Transverse colon (tissue), 4 donors: Measurements from ENCODE around the gene STRA6. TPM values are rescaled to one million over a fixed set of nuclear protein-coding genes. Genes with fewer than 3 reads are reported as not detected.

ENCODE experiments used
- DNase-seq: peaks from one replicate; pipeline ENCODE4 v3.0.0-alpha.2; 2019
- H3K27ac ChIP-seq, 4 donors: fragments of 200-600 bp; sonication (generic); 2 replicates each; pipeline ENCODE4 v1.5.1; 2016 to 2018; ENCODE audit warnings: inconsistent platforms in 4 of 4
- H3K27me3 ChIP-seq: fragments of 200-600 bp; sonication (generic); 2 replicates; pipeline ENCODE4 v1.5.1; 2017; ENCODE audit warnings: inconsistent platforms
- H3K36me3 ChIP-seq, 4 donors: fragments of 200-600 bp; sonication (generic); 2 replicates each; pipeline ENCODE4 v1.5.1; 2017 to 2019; ENCODE audit warnings: inconsistent platforms in 4 of 4
- H3K4me1 ChIP-seq, 4 donors: fragments of 200-600 bp; sonication (generic); 2 replicates each; pipeline ENCODE4 v1.5.1; 2017 to 2020; ENCODE audit warnings: inconsistent platforms in 4 of 4
- H3K4me3 ChIP-seq, 4 donors: fragments of 200-600 bp; sonication (generic); 1 replicate in 1 of 4; 2 replicates in 3 of 4; pipeline versions ENCODE4 v1.5.1 to v1.6.1; 2017 to 2019; ENCODE audit warnings: inconsistent platforms in 4 of 4
- H3K9me3 ChIP-seq, 2 donors: fragments of 200-600 bp; sonication (generic); 2 replicates each; pipeline ENCODE4 v1.5.1; 2017 to 2019; ENCODE audit warnings: inconsistent platforms in 2 of 2
- CTCF ChIP-seq, 5 experiments: fragments of 200-600 bp in 3 of 5; fragments of 450-650 bp in 2 of 5; sonication (generic) in 3 of 5; IDR thresholded peaks; 1 replicate in 2 of 5; 2 replicates in 3 of 5; pipeline ENCODE4 v1.5.1; 2016 to 2017; ENCODE audit warnings: antibody characterized with exemption in 5 of 5, inconsistent platforms in 3 of 5, mild to moderate bottlenecking in 2 of 5, moderate library complexity in 1 of 5
- EP300 ChIP-seq: sonication (generic); formaldehyde crosslinking; IDR thresholded peaks from one replicate; pipeline ENCODE4 v1.6.1; 2017; ENCODE audit warnings: antibody characterized with exemption, low read depth
- POLR2A ChIP-seq: fragments of 450-650 bp; IDR thresholded peaks from one replicate; pipeline ENCODE4 v1.6.1; 2016; ENCODE audit warnings: antibody characterized with exemption, mild to moderate bottlenecking, moderate library complexity
- POLR2AphosphoS5 ChIP-seq, 3 donors: sonication (generic); formaldehyde crosslinking; IDR thresholded peaks; one replicate each; pipeline ENCODE4 v1.6.1; 2016; ENCODE audit warnings: antibody characterized with exemption in 3 of 3
- WGBS, 2 donors: methylation state at CpG; one replicate each; pipeline ENCODE4 v1.1.5; 2018; ENCODE audit warnings: low coverage in 1 of 2; 5-methylcytosine and 5-hydroxymethylcytosine counted together
- in situ Hi-C, 4 donors: fragments of 200-750 bp; cut with MboI; loops; one replicate each; pipeline versions ENCODE4 v1.15.0 to v1.15.1; 2017; ENCODE audit warnings: low sequenced_read_pairs in 3 of 4, low pct_ligation_motif_present in 1 of 4, low pct_unique_long_range_greater_than_20kb in 1 of 4
- intact Hi-C: fragments of 100-400 bp; cut with DNase I; formaldehyde crosslinking; loops from one replicate; pipeline ENCODE4 v1.15.1; 2023; ENCODE audit warnings: low total_unique reads
- total RNA-seq, 4 donors: library from RNA; depleted of rRNA; stranded (reverse); fragments of >200 nt; gene quantifications; one replicate each; pipeline ENCODE4 v1.1.0, GENCODE V29; 2016

Gene STRA6
- not detected for total RNA-seq

- DNase-seq, result no peak
- intact Hi-C loops, result no loop called here
- no peaks in the 10 kb centered on the region for H3K36me3 ChIP-seq
- H3K4me1 ChIP-seq, result peaks cover 0 to 4% (median 0%) of the 10 kb centered on the region in 4 donors
- no peaks in the 10 kb centered on the region for H3K9me3 ChIP-seq
- no peak within 1 kb of the TSS for H3K4me3 ChIP-seq
- H3K27ac ChIP-seq, result no peak within 1 kb of the TSS
- in situ Hi-C loops, result no loop called here
- no peaks in the 10 kb centered on the region for H3K27me3 ChIP-seq
- TF ChIP-seq CTCF (IDR thresholded peaks at IDR 0.05), result no peak
- TF ChIP-seq POLR2A, result no peak
- TF ChIP-seq EP300, result no peak
- no peak for TF ChIP-seq POLR2AphosphoS5 (IDR thresholded peaks at IDR 0.05)
- WGBS, 2 donors, result 68 to 74% methylated on average over 4 to 24 of the region's 26 CpGs
Measured at GRCh38 chr15:74202452-74203401, at the start of gene STRA6. Gene STRA6 (minus strand): TSS chr15:74202787. CDS start chr15:74202267, 520 bp downstream.

- intact Hi-C loops, result no loop called here
- Histone ChIP-seq H3K36me3 (no peaks in the 10 kb centered on the region), H3K4me3 (no peak overlapping the region), H3K27me3 (no peaks in the 10 kb centered on the region), H3K4me1 (no peaks in the 10 kb centered on the region), H3K27ac (no peak overlapping the region), H3K9me3 (no peaks in the 10 kb centered on the region)
- in situ Hi-C loops, result no loop called here
- no peak for DNase-seq
- TF ChIP-seq POLR2A (no peak), CTCF (IDR thresholded peaks at IDR 0.05) (no peak), POLR2AphosphoS5 (IDR thresholded peaks at IDR 0.05) (no peak), EP300 (no peak)
- 74 to 77% methylated on average over 4 to 6 of the region's 6 CpGs for WGBS, 2 donors
Measured at GRCh38 chr15:74252291-74252690, 49.7 kb upstream of the STRA6 start.

- no peak for TF ChIP-seq POLR2AphosphoS5 (IDR thresholded peaks at IDR 0.05)
- no peak for TF ChIP-seq EP300
- no peak for TF ChIP-seq POLR2A
- TF ChIP-seq CTCF (IDR thresholded peaks at IDR 0.05), result no peak
- in situ Hi-C loops (no loop called here), intact Hi-C loops (no loop called here)
- Histone ChIP-seq H3K36me3 (no peaks in the 10 kb centered on the region), H3K4me3 (no peak overlapping the region), H3K9me3 (no peaks in the 10 kb centered on the region), H3K4me1 (no peaks in the 10 kb centered on the region), H3K27me3 (peaks cover under 1% of the 10 kb centered on the region), H3K27ac (no peak overlapping the region)
- DNase-seq, result no peak
- 69% methylated on average over 5 of the region's 5 CpGs; no CpG with 5 or more reads in 1 of the 2 donors for WGBS, 2 donors
Measured at GRCh38 chr15:74251131-74251811, 48.7 kb upstream of the STRA6 start.

- no peak for TF ChIP-seq POLR2A
- no peak for TF ChIP-seq CTCF (IDR thresholded peaks at IDR 0.05)
- no peak for TF ChIP-seq POLR2AphosphoS5 (IDR thresholded peaks at IDR 0.05)
- no peak for TF ChIP-seq EP300
- in situ Hi-C loops (no loop called here), intact Hi-C loops (no loop called here)
- Histone ChIP-seq H3K36me3 (no peaks in the 10 kb centered on the region), H3K27ac (no peak overlapping the region), H3K27me3 (peaks cover 11% of the 10 kb centered on the region), H3K4me3 (no peak overlapping the region), H3K9me3 (no peaks in the 10 kb centered on the region), H3K4me1 (peaks cover 0 to 6% (median 2%) of the 10 kb centered on the region in 4 donors)
- WGBS, 2 donors, result 82% methylated on average over 4 to 6 of the region's 6 CpGs
- DNase-seq, result no peak
Measured at GRCh38 chr15:74250266-74250665, 47.7 kb upstream of the STRA6 start.
